SH-SY5Y (cell line): ENCODE results near the gene C1orf116.

Experiments used
- GATA2 ChIP-seq: IDR thresholded peaks from 2 replicates; pipeline ENCODE4 v1.6.1; 2011; ENCODE audit warnings: mild to moderate bottlenecking, low read depth, low read length
- GATA3 ChIP-seq: IDR thresholded peaks from 2 replicates; pipeline ENCODE4 v1.6.1; 2011; ENCODE audit warnings: low read depth, mild to moderate bottlenecking, low read length, moderate library complexity

Gene C1orf116

DNA sequence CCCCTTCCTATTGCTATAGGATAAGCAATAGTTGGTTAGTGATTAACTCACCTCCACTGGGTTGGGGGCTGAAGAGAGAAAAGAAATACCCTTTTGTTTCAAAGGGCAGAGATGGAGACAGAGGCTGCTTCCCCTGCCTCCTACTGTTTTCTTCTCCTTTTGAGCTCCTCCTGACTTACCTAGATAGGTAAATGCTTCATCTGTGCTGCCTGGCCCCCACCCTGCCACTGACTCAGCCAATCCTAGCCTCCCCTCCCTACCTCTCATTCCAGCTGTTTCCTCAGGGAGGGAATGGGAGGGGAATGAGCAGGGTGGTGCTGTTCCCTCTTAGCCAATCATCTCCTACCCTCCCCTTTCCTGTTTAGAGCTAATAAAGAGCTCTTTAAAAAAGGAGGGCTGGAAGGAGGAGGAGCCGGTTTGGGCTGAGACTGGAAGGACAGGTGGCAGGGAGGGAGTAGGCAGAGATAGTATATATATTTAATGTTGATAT, at the start of gene C1orf116:
Gene C1orf116 (minus strand): TSS at position 229 of the 490 bp plus-strand sequence. CDS start 5,158 bp downstream, outside the sequence.
- no peak for TF ChIP-seq GATA2
- no peak for TF ChIP-seq GATA3

DNA sequence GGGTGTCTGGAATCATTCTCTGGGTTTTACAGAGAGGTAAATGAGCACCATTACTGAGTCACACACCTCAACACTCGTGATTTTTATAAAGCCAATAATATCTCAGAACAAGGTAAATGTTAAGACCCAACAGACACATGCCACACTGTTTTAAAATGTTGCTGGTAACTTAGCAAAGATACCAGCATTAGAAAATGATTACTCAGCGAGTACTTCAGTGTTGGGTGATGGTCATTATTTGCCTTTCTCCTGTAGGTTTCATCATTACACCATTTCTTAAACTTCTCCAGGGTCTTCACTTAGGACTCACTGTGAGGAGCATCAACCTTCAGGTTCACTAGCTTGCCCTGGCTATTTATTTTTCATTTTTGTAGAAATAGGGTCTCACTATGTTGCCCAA, 49.2 kb upstream of the C1orf116 start:
- TF ChIP-seq GATA3, result no peak
- no peak for TF ChIP-seq GATA2

GRCh38 chr1:207081088-207081487, 48.5 kb upstream of the C1orf116 start:
- TF ChIP-seq GATA3 (no peak), GATA2 (no peak)

DNA sequence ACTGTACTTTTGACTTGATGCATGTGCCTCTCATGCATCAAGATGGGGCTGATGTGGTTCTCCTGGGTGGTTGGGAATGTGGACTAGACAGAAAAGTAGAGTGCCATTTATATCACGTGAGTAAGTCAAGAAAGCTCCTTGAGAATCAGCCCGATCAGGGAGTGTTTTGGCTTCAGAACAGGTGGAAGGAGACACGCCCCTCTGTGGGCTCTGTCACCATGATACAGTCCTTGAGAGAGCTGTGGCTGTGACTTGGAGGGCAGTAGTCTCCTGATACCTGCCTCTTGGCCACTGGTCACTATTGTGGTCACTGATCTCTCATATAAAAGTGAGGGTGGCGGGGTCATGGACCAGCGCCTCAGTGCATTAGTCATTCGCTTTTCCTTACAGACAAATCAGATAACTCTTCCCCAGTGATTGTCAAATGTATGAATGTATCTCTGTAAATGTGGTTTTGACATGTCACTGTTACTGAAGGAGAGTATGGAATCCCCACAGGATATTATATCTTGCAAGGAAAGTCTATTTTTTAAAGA, 47.2 kb upstream of the C1orf116 start:
- TF ChIP-seq GATA2, result no peak
- TF ChIP-seq GATA3, result no peak

- TF ChIP-seq GATA3 (no peak), GATA2 (no peak)
Observed at GRCh38 chr1:207078578-207079132, 46.1 kb upstream of the C1orf116 start.

GRCh38 chr1:207077470-207078377, 45.2 kb upstream of the C1orf116 start:
- TF ChIP-seq GATA2 (no peak), GATA3 (no peak)

GRCh38 chr1:207077012-207077411, 44.5 kb upstream of the C1orf116 start:
- TF ChIP-seq GATA3, result no peak
- no peak for TF ChIP-seq GATA2

DNA sequence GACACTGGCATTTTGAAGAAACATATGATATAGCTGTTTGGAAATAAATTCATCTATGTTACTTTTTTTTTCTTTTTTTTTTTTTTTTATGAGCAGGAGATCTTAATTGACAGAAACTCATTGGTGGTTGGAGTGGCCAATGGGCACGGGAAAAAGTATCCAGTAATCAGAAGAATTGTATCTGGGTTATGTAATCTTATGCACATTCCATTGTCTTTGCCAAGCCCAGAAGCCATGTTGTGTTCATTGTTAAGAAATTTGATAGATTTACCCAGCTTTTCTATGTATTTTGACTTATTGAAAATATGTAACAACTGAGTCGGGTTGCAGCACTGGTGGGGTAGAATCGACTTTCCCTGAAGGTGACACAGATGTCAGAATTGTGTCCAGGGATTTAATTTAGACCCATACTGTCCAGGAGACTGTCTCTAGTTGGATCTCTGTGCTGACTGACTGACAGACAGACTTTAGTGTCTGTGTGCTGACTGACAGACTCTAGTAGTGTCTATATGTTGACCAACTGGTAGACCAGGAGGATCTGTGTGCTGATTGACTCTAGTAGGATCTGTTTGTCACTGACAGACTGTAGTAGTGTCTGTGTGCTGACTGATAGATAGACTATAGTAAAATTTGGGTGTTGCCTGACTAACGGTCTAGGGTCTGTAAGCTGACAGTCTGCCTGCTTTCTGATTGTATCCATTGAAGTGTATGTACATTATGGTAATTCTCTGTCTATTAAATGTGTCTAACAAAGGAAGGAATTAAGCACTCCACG, 43.8 kb upstream of the C1orf116 start:
- TF ChIP-seq GATA2, result no peak
- TF ChIP-seq GATA3, result no peak

- TF ChIP-seq GATA3, result no peak
- no peak for TF ChIP-seq GATA2
Observed at GRCh38 chr1:207073906-207074820, 41.6 kb upstream of the C1orf116 start.

DNA sequence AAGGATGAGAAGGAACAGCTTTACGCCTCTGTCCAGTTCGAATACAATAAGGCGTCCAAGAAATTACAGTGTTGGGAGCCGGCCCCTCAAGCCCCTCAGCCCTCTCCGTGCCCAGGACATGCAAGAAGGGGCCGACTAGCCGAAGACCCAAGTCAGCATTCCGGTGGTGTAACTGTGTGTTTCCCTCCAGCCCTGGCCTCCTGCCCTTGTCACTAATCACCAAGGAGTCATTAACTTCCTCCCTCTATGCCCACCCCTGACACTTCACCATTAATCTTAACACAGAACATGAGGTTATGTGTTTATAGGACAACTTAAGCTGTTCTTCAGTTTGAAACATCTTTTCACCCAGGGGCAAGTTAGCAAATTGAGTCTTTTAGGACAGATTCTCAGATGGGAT, 39.7 kb upstream of the C1orf116 start:
- no peak for TF ChIP-seq GATA3
- TF ChIP-seq GATA2, result no peak

DNA sequence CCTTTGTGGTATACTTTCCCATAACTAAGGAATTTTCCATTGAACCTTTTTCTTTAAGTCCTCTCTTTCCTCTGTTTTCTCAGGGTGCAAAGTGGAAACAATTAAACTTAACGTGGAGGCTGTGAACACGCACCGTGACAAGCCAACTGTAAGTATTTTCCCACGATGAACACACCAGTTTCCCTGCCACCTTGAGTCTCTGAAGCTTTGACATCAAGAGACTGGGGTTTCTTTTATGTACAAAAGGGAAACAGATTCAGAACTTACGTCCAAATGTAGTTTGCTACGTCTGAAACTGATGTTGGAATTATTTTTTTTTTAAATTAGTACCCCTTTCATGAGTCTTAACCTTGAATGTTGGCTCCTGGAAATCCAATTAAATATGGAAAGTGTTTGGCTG, 38.9 kb upstream of the C1orf116 start:
- TF ChIP-seq GATA2, result no peak
- TF ChIP-seq GATA3, result no peak

GRCh38 chr1:207070811-207071210, 38.3 kb upstream of the C1orf116 start:
- TF ChIP-seq GATA3 (no peak), GATA2 (no peak)

- TF ChIP-seq GATA3, result no peak
- no peak for TF ChIP-seq GATA2
Observed at GRCh38 chr1:207069858-207070506, 37.4 kb upstream of the C1orf116 start.
